MM.1S (cell line): Measurements from ENCODE around the gene ITPRIP.

ENCODE experiments used
- EZH2 ChIP-seq: fragments of 300-600 bp; sonication (generic); optimal IDR thresholded peaks from 2 replicates; pipeline ENCODE3; 2017; ENCODE audit warnings: low read depth, mild to moderate bottlenecking, antibody characterized with exemption, low read length, mixed read lengths
- EZH2phosphoT487 ChIP-seq: fragments of 300-600 bp; sonication (generic); IDR thresholded peaks from 2 replicates; pipeline ENCODE4 v1.6.1; 2018; ENCODE audit warnings: antibody characterized with exemption, low read length
- TF ChIP-seq, protein P1 (sequence below): fragments of 300-600 bp; sonication (generic); IDR thresholded peaks from 2 replicates; pipeline ENCODE4 v1.5.1; 2016; ENCODE audit warnings: antibody characterized with exemption, low read length, mixed read lengths

DNA sequence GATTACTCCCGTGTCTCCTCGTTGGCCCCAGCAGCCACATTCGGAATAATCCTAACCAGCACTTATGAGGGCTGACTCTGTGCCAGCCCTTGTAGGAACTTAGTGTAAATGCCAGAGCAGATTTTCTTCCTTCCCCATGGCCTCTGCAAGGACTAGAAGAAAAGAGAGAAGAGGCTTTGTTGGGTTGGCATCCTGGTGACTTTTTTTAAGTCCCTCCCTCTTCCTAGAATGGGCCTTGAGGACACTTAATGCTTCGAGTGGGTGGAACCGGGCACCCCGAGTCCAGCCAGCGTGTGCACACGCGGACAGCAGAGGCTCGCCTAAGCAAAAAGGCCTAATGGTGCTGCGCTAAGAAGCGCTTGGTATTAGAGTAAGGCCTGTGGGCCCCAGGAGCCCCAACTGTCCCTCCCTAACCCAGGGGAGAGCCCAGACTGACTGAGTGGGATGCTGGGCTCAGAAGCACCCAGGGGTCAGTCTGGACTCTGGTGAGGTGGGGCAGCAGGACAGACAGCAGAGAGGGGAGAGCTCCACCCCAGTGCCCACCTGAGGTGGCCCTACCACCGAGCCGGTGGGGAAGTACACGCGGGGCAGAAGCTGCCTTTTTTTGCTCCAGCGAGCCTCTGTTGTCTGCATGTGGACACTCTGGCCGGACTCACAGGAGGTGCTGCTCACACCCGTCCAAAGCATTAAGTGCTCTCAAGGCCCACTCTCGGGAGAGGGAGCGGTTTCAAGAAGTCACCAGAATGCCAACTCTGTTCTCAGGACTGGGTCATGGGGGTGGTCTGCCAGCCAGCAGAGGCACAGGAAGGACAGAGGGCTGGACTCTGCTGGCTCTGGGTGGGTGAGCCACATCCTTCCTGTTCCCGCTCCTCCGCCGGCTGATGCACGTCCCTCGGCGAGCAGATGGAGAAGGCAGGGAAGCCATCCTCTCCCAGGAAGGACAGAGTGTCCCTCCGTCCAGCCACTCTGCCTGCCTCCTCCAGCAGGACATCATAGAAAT is 12.5 kb downstream of the ITPRIP start:
- no peak for TF ChIP-seq EZH2
- TF ChIP-seq, protein P1, sequence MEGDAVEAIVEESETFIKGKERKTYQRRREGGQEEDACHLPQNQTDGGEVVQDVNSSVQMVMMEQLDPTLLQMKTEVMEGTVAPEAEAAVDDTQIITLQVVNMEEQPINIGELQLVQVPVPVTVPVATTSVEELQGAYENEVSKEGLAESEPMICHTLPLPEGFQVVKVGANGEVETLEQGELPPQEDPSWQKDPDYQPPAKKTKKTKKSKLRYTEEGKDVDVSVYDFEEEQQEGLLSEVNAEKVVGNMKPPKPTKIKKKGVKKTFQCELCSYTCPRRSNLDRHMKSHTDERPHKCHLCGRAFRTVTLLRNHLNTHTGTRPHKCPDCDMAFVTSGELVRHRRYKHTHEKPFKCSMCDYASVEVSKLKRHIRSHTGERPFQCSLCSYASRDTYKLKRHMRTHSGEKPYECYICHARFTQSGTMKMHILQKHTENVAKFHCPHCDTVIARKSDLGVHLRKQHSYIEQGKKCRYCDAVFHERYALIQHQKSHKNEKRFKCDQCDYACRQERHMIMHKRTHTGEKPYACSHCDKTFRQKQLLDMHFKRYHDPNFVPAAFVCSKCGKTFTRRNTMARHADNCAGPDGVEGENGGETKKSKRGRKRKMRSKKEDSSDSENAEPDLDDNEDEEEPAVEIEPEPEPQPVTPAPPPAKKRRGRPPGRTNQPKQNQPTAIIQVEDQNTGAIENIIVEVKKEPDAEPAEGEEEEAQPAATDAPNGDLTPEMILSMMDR = no peak
- no peak for TF ChIP-seq EZH2phosphoT487
